BLaER1 (cell line): ENCODE measurements around the gene ALKBH4.

Source experiments
- H3K27ac ChIP-seq: shearing (Covaris generic); formaldehyde crosslinking; 2 replicates; pipeline ENCODE4 v1.8.1; 2022
- H3K27me3 ChIP-seq: shearing (Covaris generic); formaldehyde crosslinking; 2 replicates; pipeline ENCODE4 v1.8.1; 2022
- H3K36me3 ChIP-seq: shearing (Covaris generic); formaldehyde crosslinking; 2 replicates; pipeline ENCODE4 v1.8.1; 2022
- H3K4me1 ChIP-seq: shearing (Covaris generic); formaldehyde crosslinking; 2 replicates; pipeline ENCODE4 v1.8.1; 2022
- H3K4me2 ChIP-seq: shearing (Covaris generic); formaldehyde crosslinking; 2 replicates; pipeline ENCODE4 v1.8.1; 2022
- H3K4me3 ChIP-seq: shearing (Covaris generic); formaldehyde crosslinking; 2 replicates; pipeline ENCODE4 v1.8.1; 2022
- H3K9ac ChIP-seq: shearing (Covaris generic); formaldehyde crosslinking; 2 replicates; pipeline ENCODE4 v1.8.1; 2022
- H3K9me3 ChIP-seq: shearing (Covaris generic); formaldehyde crosslinking; 2 replicates; pipeline ENCODE4 v1.8.1; 2022
- H4K20me1 ChIP-seq: shearing (Covaris generic); formaldehyde crosslinking; 2 replicates; pipeline ENCODE4 v1.8.1; 2022
- Cebpa-rat ChIP-seq: shearing (Covaris generic); IDR thresholded peaks from 2 replicates; pipeline ENCODE4 v1.8.1; 2022

ALKBH4 gene

GRCh38 chr7:102453319-102453718, 11.3 kb downstream of the ALKBH4 start:
- H3K27ac ChIP-seq = peak overlapping the region; percentile 78; the same call in 1 of the 2 replicates
- peaks cover 41% of the 10 kb centered on the region for H4K20me1 ChIP-seq
- no peak overlapping the region for H3K9ac ChIP-seq
- peaks cover 58% of the 10 kb centered on the region for H3K36me3 ChIP-seq
- peaks cover 69% of the 10 kb centered on the region for H3K4me1 ChIP-seq
- no peaks in the 10 kb centered on the region for H3K27me3 ChIP-seq
- no peak for TF ChIP-seq Cebpa-rat
- H3K4me3 ChIP-seq = no peak overlapping the region
- H3K9me3 ChIP-seq = no peaks in the 10 kb centered on the region
- H3K4me2 ChIP-seq = peak overlapping the region; percentile 2; the same call in 1 of the 2 replicates

- Histone ChIP-seq H3K9ac (no peak overlapping the region), H3K4me3 (no peak overlapping the region), H3K27ac (no peak overlapping the region), H3K27me3 (no peaks in the 10 kb centered on the region), H4K20me1 (peaks cover 41% of the 10 kb centered on the region), H3K36me3 (peaks cover 58% of the 10 kb centered on the region), H3K9me3 (no peaks in the 10 kb centered on the region), H3K4me1 (peaks cover 77% of the 10 kb centered on the region), H3K4me2 (0 out of 2 replicates have a peak overlapping the region, but pooled peaks have one; percentile 60)
- no peak for TF ChIP-seq Cebpa-rat
These were observed 12.2 kb downstream of the ALKBH4 start for GRCh38 chr7:102452451-102452850.

- peak overlapping the region; percentile 62 for H3K27ac ChIP-seq
- TF ChIP-seq Cebpa-rat = no peak
- peak overlapping the region; percentile 34; the same call in 1 of the 2 replicates for H3K9ac ChIP-seq
- H3K27me3 ChIP-seq = no peaks in the 10 kb centered on the region
- H3K4me1 ChIP-seq = peaks cover 85% of the 10 kb centered on the region
- no peaks in the 10 kb centered on the region for H3K9me3 ChIP-seq
- H3K4me2 ChIP-seq = peak overlapping the region; percentile 60
- H4K20me1 ChIP-seq = peaks cover 40% of the 10 kb centered on the region
- no peak overlapping the region for H3K4me3 ChIP-seq
- H3K36me3 ChIP-seq = peaks cover 58% of the 10 kb centered on the region
These were observed 13.2 kb downstream of the ALKBH4 start for GRCh38 chr7:102451371-102452054.

- H3K4me1 ChIP-seq = peaks cover 85% of the 10 kb centered on the region
- H3K27me3 ChIP-seq = no peaks in the 10 kb centered on the region
- H3K4me3 ChIP-seq = no peak overlapping the region
- peak overlapping the region; percentile 60 for H3K4me2 ChIP-seq
- no peak for TF ChIP-seq Cebpa-rat
- H3K27ac ChIP-seq = peak overlapping the region; percentile 56
- H3K9me3 ChIP-seq = no peaks in the 10 kb centered on the region
- peaks cover 28% of the 10 kb centered on the region for H4K20me1 ChIP-seq
- peaks cover 62% of the 10 kb centered on the region for H3K36me3 ChIP-seq
- peak overlapping the region; percentile 34; the same call in 1 of the 2 replicates for H3K9ac ChIP-seq
These were observed 14.4 kb downstream of the ALKBH4 start for GRCh38 chr7:102450242-102450641.

- Histone ChIP-seq H3K9ac (no peak overlapping the region), H3K4me3 (no peak overlapping the region), H3K36me3 (peaks cover 70% of the 10 kb centered on the region), H3K27me3 (no peaks in the 10 kb centered on the region), H4K20me1 (peaks cover 19% of the 10 kb centered on the region), H3K27ac (no peak overlapping the region), H3K4me2 (no peak overlapping the region), H3K4me1 (peaks cover 84% of the 10 kb centered on the region), H3K9me3 (no peaks in the 10 kb centered on the region)
- TF ChIP-seq Cebpa-rat = no peak
These were observed 15.5 kb downstream of the ALKBH4 start for GRCh38 chr7:102449136-102449535.

- 0 out of 2 replicates have a peak overlapping the region, but pooled peaks have one; percentile 19 for H3K9ac ChIP-seq
- H4K20me1 ChIP-seq = peaks cover 19% of the 10 kb centered on the region
- peak overlapping the region; percentile 85; the same call in 1 of the 2 replicates for H3K4me2 ChIP-seq
- no peaks in the 10 kb centered on the region for H3K9me3 ChIP-seq
- peak overlapping the region; percentile 81 for H3K27ac ChIP-seq
- peaks cover 88% of the 10 kb centered on the region for H3K4me1 ChIP-seq
- TF ChIP-seq Cebpa-rat = no peak
- H3K4me3 ChIP-seq = no peak overlapping the region
- H3K36me3 ChIP-seq = peaks cover 83% of the 10 kb centered on the region
- H3K27me3 ChIP-seq = no peaks in the 10 kb centered on the region
These were observed 17.4 kb downstream of the ALKBH4 start for GRCh38 chr7:102447311-102447710.

GRCh38 chr7:102446387-102447156, 18.1 kb downstream of the ALKBH4 start:
- Histone ChIP-seq H3K27ac (peak overlapping the region; percentile 81), H3K4me3 (no peak overlapping the region), H3K27me3 (no peaks in the 10 kb centered on the region), H3K4me1 (peaks cover 87% of the 10 kb centered on the region), H4K20me1 (peaks cover 15% of the 10 kb centered on the region), H3K36me3 (peaks cover 79% of the 10 kb centered on the region), H3K9ac (0 out of 2 replicates have a peak overlapping the region, but pooled peaks have one; percentile 70), H3K4me2 (peak overlapping the region; percentile 85), H3K9me3 (no peaks in the 10 kb centered on the region)
- TF ChIP-seq Cebpa-rat = no peak

- no peak for TF ChIP-seq Cebpa-rat
- Histone ChIP-seq H3K4me3 (no peak overlapping the region), H3K36me3 (peaks cover 77% of the 10 kb centered on the region), H3K4me2 (peak overlapping the region; percentile 85), H3K9ac (peak overlapping the region; percentile 70; the same call in 1 of the 2 replicates), H3K9me3 (no peaks in the 10 kb centered on the region), H3K27me3 (no peaks in the 10 kb centered on the region), H3K27ac (peak overlapping the region; percentile 81), H3K4me1 (peaks cover 85% of the 10 kb centered on the region), H4K20me1 (peaks cover 8% of the 10 kb centered on the region)
These were observed 19.0 kb downstream of the ALKBH4 start for GRCh38 chr7:102445674-102446071.

GRCh38 chr7:102444961-102445673, 19.5 kb downstream of the ALKBH4 start:
- H4K20me1 ChIP-seq = peaks cover 3% of the 10 kb centered on the region
- no peak for TF ChIP-seq Cebpa-rat
- peaks cover 85% of the 10 kb centered on the region for H3K4me1 ChIP-seq
- H3K9ac ChIP-seq = peak overlapping the region; percentile 70; the same call in 1 of the 2 replicates
- H3K4me2 ChIP-seq = peak overlapping the region; percentile 85
- H3K4me3 ChIP-seq = no peak overlapping the region
- H3K36me3 ChIP-seq = peaks cover 78% of the 10 kb centered on the region
- peak overlapping the region; percentile 81 for H3K27ac ChIP-seq
- no peaks in the 10 kb centered on the region for H3K27me3 ChIP-seq
- no peaks in the 10 kb centered on the region for H3K9me3 ChIP-seq
